K562 (cell line): ENCODE data around the gene CDKN2B-AS1. TPM values are rescaled to one million over a fixed set of nuclear protein-coding genes. Genes with fewer than 3 reads are reported as not detected.

ENCODE experiments used
- ATAC-seq: fragments of 200-7000 bp; cut with Tn5 transposase; 3 replicates; pipeline ENCODE4 v1.9.1; 2020; ENCODE audit warnings: moderate library complexity
- BruUV-seq: library from RNA; stranded (reverse); fragments of 400-500 nt; replicated peaks from 2 replicates; lab custom pipeline; 2021; lab: Mats Ljungman, UMichigan
- CTCF ChIA-PET: fragments of 300-600 bp; formaldehyde crosslinking; extraction: SDS; loops from one replicate; lab custom pipeline; 2021; ENCODE audit warnings: low intra/inter-chr PET ratio; lab: Yijun Ruan, JAX
- POLR2A ChIA-PET: fragments of 300-600, 350-650 bp; sonication (Branson Sonifier 250); formaldehyde crosslinking; extraction: SDS; loops from one replicate; lab custom pipeline; 2021; ENCODE audit warnings: antibody characterized with exemption, inconsistent platforms; lab: Yijun Ruan, JAX
- DNase-seq, 4 experiments: peaks; one replicate each; pipeline versions ENCODE4 v3.0.0 to v3.0.0-alpha.2; 2011 to 2018; ENCODE audit warnings: low spot score in 3 of 4, mixed read lengths in 3 of 4; ENCODE audit errors: extremely low read depth in 1 of 4
- FAIRE-seq: peaks from 2 replicates; lab custom pipeline; 2011; peaks lifted over from hg19 to GRCh38; lab: Jason Lieb, UNC
- H2AFZ ChIP-seq: 2 replicates; pipeline ENCODE4 v1.6.0; 2011; ENCODE audit warnings: low read depth, low read length, control low read depth, inconsistent platforms
- H3K27ac ChIP-seq: fragments of 200-600 bp; 3 replicates; pipeline ENCODE4 v1.8.0; 2011; ENCODE audit warnings: low read depth, mild to moderate bottlenecking, control low read depth, inconsistent platforms, low read length, moderate library complexity, mixed read lengths; ENCODE audit errors: extremely low read depth
- H3K27me3 ChIP-seq, 2 experiments: fragments of 300-600 bp in 1 of 2; 2 replicates in 1 of 2; 3 replicates in 1 of 2; pipeline versions ENCODE4 v1.6.0 to v1.8.0; 2011; ENCODE audit warnings: inconsistent platforms in 2 of 2, low read length in 2 of 2, mild to moderate bottlenecking in 1 of 2, mixed read lengths in 1 of 2, moderate library complexity in 1 of 2; ENCODE audit not compliant: control insufficient read depth in 2 of 2, insufficient read depth in 2 of 2
- H3K36me3 ChIP-seq: fragments of 300-600 bp; 3 replicates; pipeline ENCODE4 v1.8.0; 2011; ENCODE audit warnings: mild to moderate bottlenecking, low read length, inconsistent platforms; ENCODE audit not compliant: control insufficient read depth, insufficient read depth
- H3K4me1 ChIP-seq, 2 experiments: fragments of 200-600 bp in 1 of 2; replicated peaks in 1 of 2; 2 replicates in 1 of 2; 3 replicates in 1 of 2; pipeline versions ENCODE4 v1.5.1 to v1.8.0; 2011; ENCODE audit warnings: inconsistent platforms in 2 of 2, low read length in 2 of 2, mild to moderate bottlenecking in 1 of 2, mixed read lengths in 1 of 2, moderate library complexity in 1 of 2; ENCODE audit not compliant: control insufficient read depth in 2 of 2, insufficient read depth in 2 of 2
- H3K4me2 ChIP-seq: 2 replicates; pipeline ENCODE4 v1.6.1; 2011; ENCODE audit warnings: low read length, control low read depth, inconsistent platforms, mixed read lengths; ENCODE audit not compliant: insufficient read depth
- H3K4me3 ChIP-seq: fragments of 200-600 bp; sonication (generic), shearing (Covaris generic); 2 replicates; pipeline ENCODE4 v1.5.1; 2016; ENCODE audit warnings: control low read depth, inconsistent platforms
- H3K79me2 ChIP-seq: fragments of 200-600 bp; 3 replicates; pipeline ENCODE4 v1.8.0; 2011; ENCODE audit warnings: low read length, inconsistent platforms; ENCODE audit not compliant: control insufficient read depth, insufficient read depth
- H3K9ac ChIP-seq, 2 experiments: 2 replicates each; pipeline versions ENCODE4 v1.6.0 to v1.6.1; 2011; ENCODE audit warnings: low read depth in 2 of 2, low read length in 2 of 2, control low read depth in 1 of 2, inconsistent platforms in 1 of 2, mild to moderate bottlenecking in 1 of 2, mixed read lengths in 1 of 2; ENCODE audit not compliant: insufficient read depth in 1 of 2
- H3K9me1 ChIP-seq: one replicate; pipeline ENCODE4 v1.6.0; 2011; ENCODE audit warnings: inconsistent platforms, mild to moderate bottlenecking, low read length, moderate library complexity; ENCODE audit not compliant: control insufficient read depth, insufficient read depth
- H3K9me3 ChIP-seq: replicated peaks from 2 replicates; pipeline ENCODE4 v1.5.1; 2011; ENCODE audit warnings: low read depth, low read length, inconsistent platforms; ENCODE audit not compliant: control insufficient read depth, insufficient read depth
- H4K20me1 ChIP-seq: replicated peaks from 2 replicates; pipeline ENCODE4 v1.6.1; 2011; ENCODE audit warnings: low read length, inconsistent platforms, mixed read lengths; ENCODE audit not compliant: control insufficient read depth, insufficient read depth
- DMBX1 ChIP-seq: fragments of 250-450 bp; sonication (Bioruptor Pico); IDR thresholded peaks from 2 replicates; pipeline ENCODE4 v1.8.0; 2022; ENCODE audit warnings: inconsistent platforms, mild to moderate bottlenecking, moderate library complexity, borderline replicate concordance
- KDM2B ChIP-seq: fragments of 250-450 bp; sonication (Bioruptor Pico); IDR thresholded peaks from 2 replicates; pipeline ENCODE4 v1.8.0; 2021; ENCODE audit warnings: mild to moderate bottlenecking, moderate library complexity
- MTF1 ChIP-seq: fragments of 250-450 bp; sonication (Bioruptor Pico); IDR thresholded peaks from 2 replicates; pipeline ENCODE4 v1.9.0; 2021; ENCODE audit warnings: moderate library complexity, mild to moderate bottlenecking, inconsistent platforms, borderline replicate concordance
- NR2C1 ChIP-seq, 2 experiments: fragments of 450-650 bp; IDR thresholded peaks; 2 replicates each; pipeline ENCODE4 v1.6.1; 2017; ENCODE audit warnings: mild to moderate bottlenecking in 2 of 2, antibody characterized with exemption in 1 of 2, inconsistent platforms in 1 of 2, missing compliant biosample characterization in 1 of 2, missing genetic modification characterization in 1 of 2
- OTX1 ChIP-seq: fragments of 450-650 bp; formaldehyde crosslinking; IDR thresholded peaks from 2 replicates; pipeline ENCODE4 v1.4.0; 2022; ENCODE audit warnings: mild to moderate bottlenecking
- STAT5B ChIP-seq: fragments of 250-450 bp; sonication (Bioruptor Pico); IDR thresholded peaks from 2 replicates; pipeline ENCODE4 v1.8.0; 2021; ENCODE audit warnings: mild to moderate bottlenecking, inconsistent platforms
- TAF9B ChIP-seq: fragments of 450-650 bp; IDR thresholded peaks from 2 replicates; pipeline ENCODE4 v1.6.1; 2018; ENCODE audit warnings: mild to moderate bottlenecking; ENCODE audit not compliant: partially characterized antibody
- ZFPM2 ChIP-seq: fragments of 250-450 bp; sonication (Bioruptor Pico); IDR thresholded peaks from 2 replicates; pipeline ENCODE4 v1.5.1; 2022; ENCODE audit warnings: mild to moderate bottlenecking
- ZNF644 ChIP-seq: fragments of 200-800 bp; sonication (Bioruptor generic); IDR thresholded peaks from 2 replicates; pipeline ENCODE4 v1.6.1; 2016; ENCODE audit warnings: low read depth, missing genetic modification characterization, missing compliant biosample characterization
- WGBS: fragments of 100-300 bp; shearing (Covaris generic); methylation state at CpG from one replicate; pipeline ENCODE4 v1.1.6; 2016; ENCODE audit warnings: low coverage, mixed read lengths; ENCODE audit not compliant: insufficient coverage; ENCODE audit errors: missing lambda C conversion rate; 5-methylcytosine and 5-hydroxymethylcytosine counted together
- in situ Hi-C: fragments of 300-500 bp; cut with MboI; formaldehyde crosslinking; loops from 4 replicates; pipeline ENCODE4 v1.15.0; 2018; ENCODE audit warnings: inconsistent platforms, mixed read lengths
- intact Hi-C: fragments of 100-400 bp; cut with micrococcal nuclease; formaldehyde crosslinking; loops from 2 replicates; pipeline ENCODE4 v1.14.2; 2022
- polyA plus RNA-seq, 8 experiments: library from polyadenylated mRNA; depleted of rRNA in 4 of 8; stranded (reverse) in 5 of 8; unstranded in 3 of 8; fragments of >200 nt; fragmentation: Nextera tagmentation in 2 of 8; fragmentation: Illumina TruSeq in 1 of 8; extraction: Ambion mirVana in 2 of 8; extraction: Trizol in 1 of 8; gene quantifications; 2 replicates each; pipeline versions ENCODE4 v1.2.1 to v1.2.3, GENCODE V29; 2011 to 2014; ENCODE audit warnings: inconsistent platforms in 1 of 8, missing spikeins in 1 of 8
- total RNA-seq, 7 experiments: library from RNA; depleted of rRNA in 6 of 7; stranded (reverse); fragments of >200 nt in 6 of 7; fragmentation: Illumina TruSeq in 2 of 7; extraction: Trizol in 2 of 7; gene quantifications; 2 replicates each; pipeline versions ENCODE4 v1.2.1 to v1.2.3, GENCODE V29; 2011 to 2021; ENCODE audit warnings: low replicate concordance in 1 of 7

The CDKN2B-AS1 gene
- total and polyA plus RNA-seq, 9 of the 15 experiments (the other 6 are each of a cell fraction or from before 2014, with no cell fraction given) = not detected

DNA sequence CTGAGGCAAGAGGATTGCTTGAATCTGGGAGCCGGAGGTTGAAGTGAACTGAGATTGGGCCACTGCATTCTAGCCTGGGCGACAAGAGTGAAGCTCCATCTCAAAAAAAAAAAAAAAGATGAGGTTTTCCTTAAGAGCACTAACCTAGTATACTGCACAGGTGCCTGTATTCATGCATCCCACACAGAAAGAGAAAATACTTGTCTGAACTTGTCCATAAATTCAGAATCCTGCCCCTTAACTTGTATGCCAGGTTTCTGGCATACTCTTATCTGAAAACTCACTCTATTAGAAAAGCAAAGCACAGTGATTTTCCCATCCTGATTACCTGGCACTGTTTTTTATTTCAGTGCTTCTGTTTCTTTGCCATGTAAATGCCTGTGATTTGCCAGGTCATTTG, 139.8 kb downstream of the CDKN2B-AS1 start:
- intact Hi-C loops = no loop called here
- Histone ChIP-seq H3K36me3 (no peaks in the 10 kb centered on the region), H2AFZ (no peak overlapping the region), H3K9me1 (no peaks in the 10 kb centered on the region), H3K4me1 (no peaks in the 10 kb centered on the region), H3K79me2 (no peaks in the 10 kb centered on the region), H3K9ac (no peak overlapping the region), H3K27ac (no peak overlapping the region), H3K4me3 (no peak overlapping the region), H3K27me3 (no peaks in the 10 kb centered on the region), H4K20me1 (no peaks in the 10 kb centered on the region), H3K4me2 (no peak overlapping the region), H3K9me3 (no peaks in the 10 kb centered on the region)
- in situ Hi-C loops = no loop called here
- no peak for DNase-seq
- ChIA-PET CTCF (no interaction called here), POLR2A (no interaction called here)
- no TSS peak for BruUV-seq
- no peak for FAIRE-seq
- no peak for ATAC-seq
- TF ChIP-seq ZNF644 (tag) = no peak
- WGBS = no CpG with 5 or more reads among the region's 2 CpGs

- no peaks in the 10 kb centered on the region for H3K79me2 ChIP-seq
- DNase-seq (no peak), ATAC-seq (no peak)
- H4K20me1 ChIP-seq = no peaks in the 10 kb centered on the region
- no peak overlapping the region for H3K4me2 ChIP-seq
- no peak overlapping the region for H3K27ac ChIP-seq
- no peaks in the 10 kb centered on the region for H3K27me3 ChIP-seq
- H3K4me1 ChIP-seq = no peaks in the 10 kb centered on the region
- no TSS peak for BruUV-seq
- in situ Hi-C loops = no loop called here
- no CpG with 5 or more reads among the region's 3 CpGs for WGBS
- CTCF ChIA-PET = no interaction called here
- H2AFZ ChIP-seq = no peak overlapping the region
- TF ChIP-seq KDM2B (CRISPR knock-in tag) (no peak), MTF1 (CRISPR knock-in tag) (no peak), DMBX1 (no peak), STAT5B (CRISPR knock-in tag) (no peak), TAF9B (no peak), NR2C1 (IDR thresholded peaks at IDR 0.05) (no peak), NR2C1 (tag; IDR thresholded peaks at IDR 0.05) (no peak), ZFPM2 (CRISPR knock-in tag) (no peak), OTX1 (CRISPR knock-in tag) (no peak)
- TF ChIP-seq, all 486 proteins: peak for 0
- no peaks in the 10 kb centered on the region for H3K9me1 ChIP-seq
- H3K36me3 ChIP-seq = no peaks in the 10 kb centered on the region
- intact Hi-C loops = no loop called here
- H3K4me3 ChIP-seq = no peak overlapping the region
- FAIRE-seq = no peak
- POLR2A ChIA-PET = no interaction called here
- no peaks in the 10 kb centered on the region for H3K9me3 ChIP-seq
- no peak overlapping the region for H3K9ac ChIP-seq
These were observed 142.0 kb downstream of the CDKN2B-AS1 start for GRCh38 chr9:22136461-22137096.
